HG02678 (cell line): Measurements from ENCODE around the gene MAJIN.

Experiments used
- ATAC-seq: cut with Tn5 transposase; IDR thresholded peaks from one replicate; pipeline ENCODE4 v1.9.1; 2021; ENCODE audit warnings: mild to moderate bottlenecking, moderate library complexity; ENCODE audit not compliant: unreplicated experiment

The MAJIN gene

DNA sequence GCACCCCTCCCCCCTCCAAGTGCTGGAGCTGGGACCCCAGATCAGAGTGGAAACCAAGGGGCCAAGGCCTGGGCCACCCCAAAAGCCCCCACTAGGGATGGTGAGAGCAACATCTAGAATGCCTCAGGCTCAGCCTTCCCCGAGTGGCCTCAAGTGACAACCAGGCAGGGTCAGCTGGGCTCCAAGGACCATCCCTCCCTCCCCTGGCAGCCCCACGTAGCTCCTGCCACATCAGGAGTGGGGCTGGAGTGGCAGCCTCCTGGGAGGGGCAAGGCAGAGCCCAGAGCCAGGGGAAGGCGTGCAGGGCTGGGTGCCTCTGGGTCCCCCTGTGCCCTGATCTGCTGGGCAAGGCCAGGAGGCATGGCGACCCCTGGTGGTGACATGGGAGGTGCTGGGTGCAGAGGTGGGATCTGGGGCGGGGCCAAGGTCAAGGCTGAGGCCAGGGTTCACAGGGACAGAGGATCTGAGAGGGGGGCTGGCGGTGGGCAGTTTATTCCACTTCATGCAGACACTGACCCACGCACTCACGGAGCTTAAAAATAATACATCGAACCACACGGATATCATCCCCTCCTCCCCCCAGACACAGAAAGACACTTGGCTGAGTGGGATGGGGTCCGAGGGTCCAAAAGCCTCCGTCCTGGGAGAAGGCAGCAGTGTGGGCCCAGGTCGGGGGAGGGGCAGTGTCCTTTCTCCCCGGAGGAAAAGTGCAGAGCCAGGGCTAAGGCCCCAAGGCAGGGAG lies 77.7 kb downstream of the MAJIN start:
- peak; percentile 75 for ATAC-seq

DNA sequence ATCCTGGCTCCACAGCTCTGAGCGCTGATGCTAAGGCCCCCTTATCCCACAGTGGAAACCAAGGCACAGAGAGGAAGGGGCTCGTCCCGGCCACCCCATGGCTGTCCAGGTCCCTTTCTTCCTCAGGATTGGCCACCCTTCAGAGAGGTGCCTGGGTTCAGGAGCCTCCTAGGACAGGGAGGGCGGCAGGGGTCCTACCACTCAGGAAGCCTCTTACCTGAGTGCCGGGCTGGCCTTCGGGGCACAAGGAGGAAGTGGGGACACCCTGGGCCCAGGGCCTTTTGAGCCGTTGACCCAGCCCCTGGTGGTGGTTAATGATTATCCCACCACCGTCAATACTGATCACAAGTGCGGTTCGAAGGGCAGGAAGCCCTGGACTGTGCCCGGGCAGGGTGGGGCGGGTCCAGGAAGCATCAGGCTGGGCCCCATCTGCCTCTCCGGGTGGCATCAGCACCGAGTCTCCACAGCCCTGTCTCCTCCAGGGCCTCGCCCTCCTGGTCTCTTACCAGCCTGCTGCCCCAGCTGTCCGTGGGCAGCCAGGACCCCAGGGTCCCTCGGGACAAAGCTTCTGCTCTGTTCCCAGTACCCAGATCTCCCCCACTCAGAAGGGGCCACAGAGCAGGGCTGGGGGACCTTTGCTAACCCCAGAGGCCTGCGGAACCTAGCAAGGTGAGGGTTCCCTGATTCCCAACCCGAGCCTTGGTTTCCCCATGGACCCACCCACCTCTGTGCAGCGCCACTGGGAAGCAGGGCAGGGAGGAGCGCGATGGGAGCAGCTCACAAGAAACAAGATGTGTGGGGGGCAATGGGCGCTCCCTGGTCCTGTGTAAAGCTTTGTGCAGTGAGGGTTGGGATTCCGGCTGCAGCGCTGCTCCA lies 78.5 kb downstream of the MAJIN start:
- no peak for ATAC-seq

DNA sequence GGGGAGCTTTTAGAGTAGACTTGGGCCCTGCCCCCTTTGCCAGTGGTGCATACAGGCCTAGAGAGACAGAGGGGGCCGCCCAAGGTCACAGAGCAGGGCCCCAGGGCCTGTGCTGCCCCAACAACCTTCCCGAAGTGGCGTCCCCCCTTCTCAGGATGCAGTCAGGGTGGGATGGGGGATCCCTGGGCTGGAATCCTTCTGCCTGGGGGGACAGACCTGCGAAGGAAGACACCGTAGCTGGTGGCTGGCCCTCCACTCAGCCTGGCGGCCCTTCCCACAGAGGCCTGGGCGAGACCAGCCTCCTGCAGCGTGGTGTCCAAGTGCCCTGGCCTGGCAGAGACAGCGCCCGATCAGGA lies 79.1 kb downstream of the MAJIN start:
- no peak for ATAC-seq

DNA sequence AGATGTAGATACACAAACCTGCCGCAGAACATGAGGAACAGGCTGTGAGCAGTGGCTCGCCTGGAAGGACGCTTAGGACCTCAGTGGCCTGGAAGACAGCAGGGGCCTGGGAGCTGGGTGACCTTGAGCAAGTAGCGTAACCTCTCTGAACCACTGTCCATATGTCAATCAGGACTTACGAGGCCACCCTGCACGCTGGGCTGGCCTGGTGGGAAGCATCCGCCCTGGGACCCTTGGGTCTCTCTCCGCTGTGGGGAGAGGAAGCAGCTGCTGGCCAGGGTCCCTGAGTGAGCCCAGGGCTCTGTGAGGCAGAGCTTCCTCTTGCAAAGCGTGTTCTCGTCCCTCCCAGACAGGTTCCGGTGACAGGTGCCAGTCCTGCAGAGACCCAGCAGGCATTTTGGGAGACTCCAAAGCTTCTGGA lies 79.5 kb downstream of the MAJIN start:
- no peak for ATAC-seq

DNA sequence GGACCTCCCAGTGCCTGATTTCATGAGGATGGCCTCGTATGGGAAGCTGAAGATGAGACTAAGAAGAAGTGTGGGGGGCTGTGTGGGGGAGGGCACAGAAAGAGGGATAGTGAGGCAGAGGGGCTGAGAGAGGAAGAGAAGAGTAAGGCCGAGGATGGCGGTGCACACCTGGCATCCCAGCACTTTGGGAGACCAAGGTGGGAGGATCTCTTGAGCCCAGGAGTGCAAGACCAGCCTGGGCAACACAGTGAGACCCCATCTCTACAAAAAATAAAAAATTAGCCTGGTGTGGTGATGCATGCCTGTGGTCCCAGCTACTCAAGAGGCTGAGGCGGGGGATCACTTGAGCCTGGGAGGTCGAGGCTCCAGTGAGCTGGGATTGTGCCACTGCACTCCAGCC lies 80.0 kb downstream of the MAJIN start:
- ATAC-seq, result no peak

DNA sequence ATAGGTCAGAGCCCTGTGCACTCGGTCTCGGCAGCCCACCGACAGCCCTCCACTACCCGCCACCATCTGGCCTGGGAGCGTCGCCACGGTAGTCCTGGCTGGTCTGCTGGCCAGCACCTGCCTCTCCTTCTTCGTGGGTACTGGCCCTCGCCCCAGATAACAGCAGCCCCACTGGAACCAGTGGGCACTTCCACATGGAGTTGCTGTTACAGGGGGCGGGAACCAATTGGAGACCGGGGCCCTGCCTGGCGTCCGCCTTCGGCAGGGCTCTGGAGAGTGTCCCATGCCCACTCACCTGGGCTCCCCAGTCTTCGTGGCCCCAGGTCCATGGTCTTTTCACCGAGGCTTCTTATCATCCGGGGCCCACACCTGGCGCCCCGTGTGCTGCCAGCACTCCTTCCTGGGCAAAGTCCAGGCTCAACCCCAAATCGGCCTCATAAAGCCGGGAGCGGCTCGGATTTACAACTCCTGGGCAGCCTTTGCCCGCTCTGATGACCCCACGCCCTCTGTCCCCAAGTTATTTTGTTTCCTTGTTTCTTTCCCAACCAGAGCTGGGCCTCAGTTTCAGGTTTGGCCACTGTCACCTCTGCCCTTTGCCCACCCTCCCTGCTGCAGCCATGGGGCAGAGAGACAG lies 80.6 kb downstream of the MAJIN start:
- no peak for ATAC-seq

DNA sequence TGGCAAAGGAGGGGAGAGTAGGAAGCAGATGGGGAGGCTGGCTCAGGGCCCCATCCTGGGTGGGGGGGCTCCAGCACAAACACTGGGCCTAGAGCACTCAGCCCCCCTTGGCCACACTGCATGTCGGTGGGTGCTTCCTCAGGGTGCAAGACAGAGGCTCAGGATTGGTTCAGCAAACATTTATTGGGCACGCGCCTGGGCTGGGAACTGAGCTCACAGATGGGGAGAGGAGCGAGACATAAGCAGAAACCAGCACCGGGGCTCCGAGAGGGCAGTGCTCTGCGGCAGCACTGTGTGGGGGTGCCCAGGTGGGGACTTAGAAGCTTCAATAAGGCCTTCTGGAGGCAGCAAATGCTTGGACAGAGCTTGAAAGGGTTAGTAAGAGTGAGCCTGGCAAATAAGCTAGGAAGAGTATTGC lies 81.4 kb downstream of the MAJIN start:
- ATAC-seq, result no peak

DNA sequence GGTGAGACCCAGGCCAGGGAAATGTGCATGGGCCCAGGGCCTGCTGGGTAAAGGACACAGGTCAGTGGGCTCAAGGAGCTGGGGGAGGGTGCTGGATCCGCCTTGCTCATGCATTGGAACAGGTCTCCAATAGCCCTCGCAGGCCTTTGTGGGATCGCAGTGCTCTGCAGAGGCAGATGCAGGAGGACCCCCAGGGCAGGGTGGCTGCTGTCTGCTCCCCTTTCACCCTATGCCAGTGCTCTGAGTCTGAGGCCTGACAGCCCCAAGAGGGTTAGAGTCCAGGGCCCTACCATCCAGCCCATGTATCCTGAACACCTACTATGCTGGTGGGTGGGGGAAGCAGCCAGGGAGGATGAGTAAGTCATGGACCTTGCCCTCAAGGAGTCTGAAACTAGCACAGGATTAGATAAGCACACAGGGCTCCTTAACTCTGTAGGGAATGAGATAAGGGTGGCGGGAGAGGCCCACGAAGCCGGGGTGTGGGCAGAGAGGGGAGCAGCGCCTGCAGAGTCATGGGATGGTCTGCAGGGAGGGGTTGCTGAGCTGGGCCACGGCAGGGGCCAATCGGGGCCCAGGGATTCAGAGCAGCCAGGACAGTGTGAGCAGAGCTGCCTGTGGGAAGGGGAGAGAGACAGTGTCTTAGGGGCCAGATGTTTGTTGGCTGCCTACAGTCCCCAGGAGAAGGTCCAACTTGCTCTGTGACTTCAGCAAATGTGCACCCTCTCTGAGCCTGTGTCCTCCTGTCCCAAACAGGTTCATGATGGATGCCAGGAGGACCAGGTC lies 83.0 kb downstream of the MAJIN start:
- ATAC-seq, result no peak

DNA sequence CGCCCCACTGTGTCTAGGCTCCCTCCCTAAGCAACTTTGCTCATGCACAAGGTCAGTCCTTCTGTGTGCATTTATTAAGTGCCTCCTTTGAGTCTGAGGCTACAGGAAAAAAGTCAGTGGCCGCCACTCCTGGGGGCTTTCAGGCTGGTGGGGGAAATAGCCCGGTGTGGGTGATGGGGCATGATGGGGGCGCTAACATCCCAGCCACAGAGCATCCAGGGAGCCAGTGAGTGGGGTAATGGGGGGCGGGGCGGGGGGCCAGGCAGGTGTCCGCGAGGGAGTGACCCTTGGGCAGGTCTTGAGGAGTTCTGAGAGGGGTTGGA lies 83.5 kb downstream of the MAJIN start:
- no peak for ATAC-seq
